ENCODE measurements around the gene PER1. TPM values are rescaled to one million over a fixed set of nuclear protein-coding genes. Genes with fewer than 3 reads are reported as not detected.

Gene PER1
- polyA plus RNA-seq, 1 donor, result 72.6 TPM

GRCh38 chr17:8091033-8091687, 61.0 kb downstream of the PER1 start:
- DNase-seq, result no peak

Other genes starting within 250 kb of the PER1 start
- 3.5 TPM for gene RNF227, start 236.1 kb downstream of the PER1 start, polyA plus RNA-seq (ENCODE audit: insufficient read length)
- gene KCNAB3, start 222.5 kb downstream of the PER1 start, polyA plus RNA-seq (ENCODE audit: insufficient read length), result 4.7 TPM
- gene TRAPPC1, start 220.5 kb downstream of the PER1 start, polyA plus RNA-seq (ENCODE audit: insufficient read length), result 99.5 TPM
- 31.0 TPM for gene CNTROB, start 220.2 kb downstream of the PER1 start, polyA plus RNA-seq (ENCODE audit: insufficient read length)
- gene GUCY2D, start 149.8 kb downstream of the PER1 start, polyA plus RNA-seq (ENCODE audit: insufficient read length), result 0.15 TPM
- gene ALOX15B, start 113.3 kb downstream of the PER1 start, polyA plus RNA-seq (ENCODE audit: insufficient read length), result 2.2 TPM
- not detected for gene ALOX12B, start 64.7 kb downstream of the PER1 start, polyA plus RNA-seq (ENCODE audit: insufficient read length)
- not detected for gene ALOXE3, start 33.9 kb downstream of the PER1 start, polyA plus RNA-seq (ENCODE audit: insufficient read length)
- 0.21 TPM for gene HES7, start 28.3 kb downstream of the PER1 start, polyA plus RNA-seq (ENCODE audit: insufficient read length)
- gene VAMP2, start 10.5 kb upstream of the PER1 start, polyA plus RNA-seq (ENCODE audit: insufficient read length), result 68.4 TPM
- 5.5 TPM for gene TMEM107, start 24.0 kb upstream of the PER1 start, polyA plus RNA-seq (ENCODE audit: insufficient read length)
- gene BORCS6, start 37.8 kb upstream of the PER1 start, polyA plus RNA-seq (ENCODE audit: insufficient read length), result 5.5 TPM
- gene AURKB, start 58.2 kb upstream of the PER1 start, polyA plus RNA-seq (ENCODE audit: insufficient read length), result 14.9 TPM
- gene CTC1, start 95.7 kb upstream of the PER1 start, polyA plus RNA-seq (ENCODE audit: insufficient read length), result 19.5 TPM
- 34.9 TPM for gene PFAS, start 96.9 kb upstream of the PER1 start, polyA plus RNA-seq (ENCODE audit: insufficient read length)
- gene RANGRF, start 136.3 kb upstream of the PER1 start, polyA plus RNA-seq (ENCODE audit: insufficient read length), result 21.0 TPM
- gene SLC25A35, start 143.0 kb upstream of the PER1 start, polyA plus RNA-seq (ENCODE audit: insufficient read length), result 1.5 TPM
- gene ARHGEF15, start 157.8 kb upstream of the PER1 start, polyA plus RNA-seq (ENCODE audit: insufficient read length), result 14.8 TPM
- gene ODF4, start 187.4 kb upstream of the PER1 start, polyA plus RNA-seq (ENCODE audit: insufficient read length), result not detected
- 2,898 TPM for gene RPL26, start 230.8 kb upstream of the PER1 start, polyA plus RNA-seq (ENCODE audit: insufficient read length)
- 0.09 TPM for gene RNF222, start 245.4 kb upstream of the PER1 start, polyA plus RNA-seq (ENCODE audit: insufficient read length)